SKM-1 (cell line): Measurements from ENCODE around the gene VKORC1.

ENCODE experiments used
- DNase-seq: peaks from one replicate; lab custom pipeline; 2025; ENCODE audit not compliant: unreplicated experiment; lab: John Stamatoyannopoulos, UW

Gene VKORC1

DNA sequence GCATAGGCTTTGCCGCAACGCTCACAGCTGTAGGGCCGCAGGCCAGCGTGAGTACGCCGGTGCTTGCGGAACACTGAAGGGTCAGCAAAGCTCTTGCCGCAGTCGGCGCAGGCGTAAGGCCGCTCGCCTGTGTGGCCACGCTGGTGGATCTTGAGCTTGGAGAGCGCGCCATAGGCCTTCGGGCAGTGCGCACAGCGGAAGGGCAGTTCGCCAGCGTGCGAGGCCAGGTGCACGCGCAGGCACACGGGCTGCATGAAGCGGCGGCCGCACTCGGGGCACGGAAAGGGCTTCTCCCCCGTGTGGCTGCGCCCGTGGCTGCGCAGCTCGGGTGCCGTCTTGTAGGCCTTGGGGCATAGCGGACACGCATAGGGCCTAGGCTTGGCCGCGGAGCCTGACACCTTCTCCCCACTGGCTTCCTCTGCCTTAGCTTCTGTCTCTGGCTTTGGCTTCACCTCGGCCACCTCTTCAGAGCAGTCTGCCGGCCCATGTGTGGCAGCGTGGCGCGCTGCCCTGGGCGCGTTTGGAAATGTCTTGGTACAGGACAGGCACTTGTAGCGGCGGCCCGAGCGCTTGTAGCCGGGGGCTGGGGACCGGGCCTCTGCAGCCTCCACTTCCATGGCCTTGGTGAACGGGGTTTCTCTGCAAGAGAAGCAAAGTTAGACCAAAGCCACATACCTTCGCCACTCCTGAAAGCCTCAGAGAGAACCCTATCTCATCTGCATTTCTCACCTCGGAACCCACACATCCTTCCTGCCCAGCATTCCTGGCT lies 30.6 kb downstream of the VKORC1 start:
- no peak for DNase-seq

GRCh38 chr16:31063495-31063842 lies 31.1 kb downstream of the VKORC1 start:
- DNase-seq: no peak

GRCh38 chr16:31061813-31062440 lies 32.7 kb downstream of the VKORC1 start:
- DNase-seq: no peak

- DNase-seq: no peak
Measured at GRCh38 chr16:31061126-31061812, 33.3 kb downstream of the VKORC1 start.

DNA sequence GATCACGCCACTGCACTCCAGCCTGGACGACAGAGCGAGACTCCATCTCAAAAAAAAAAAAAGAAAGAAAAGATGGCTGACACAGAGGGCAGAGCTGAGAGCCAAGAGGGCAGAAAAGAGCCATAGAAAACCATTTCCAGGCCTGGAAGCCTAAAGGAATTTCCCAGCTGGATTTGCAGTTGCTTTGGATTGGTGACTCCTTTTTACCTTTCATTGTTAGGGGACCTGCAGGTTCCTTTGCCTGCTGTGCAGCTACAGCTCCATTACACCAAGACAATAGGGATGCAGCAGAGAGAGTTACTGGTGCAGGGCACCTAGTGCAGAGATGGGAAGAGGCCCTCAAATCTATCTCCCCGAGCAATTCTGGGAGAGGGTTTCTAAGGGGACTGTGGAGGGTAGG lies 39.0 kb downstream of the VKORC1 start:
- DNase-seq: no peak

DNA sequence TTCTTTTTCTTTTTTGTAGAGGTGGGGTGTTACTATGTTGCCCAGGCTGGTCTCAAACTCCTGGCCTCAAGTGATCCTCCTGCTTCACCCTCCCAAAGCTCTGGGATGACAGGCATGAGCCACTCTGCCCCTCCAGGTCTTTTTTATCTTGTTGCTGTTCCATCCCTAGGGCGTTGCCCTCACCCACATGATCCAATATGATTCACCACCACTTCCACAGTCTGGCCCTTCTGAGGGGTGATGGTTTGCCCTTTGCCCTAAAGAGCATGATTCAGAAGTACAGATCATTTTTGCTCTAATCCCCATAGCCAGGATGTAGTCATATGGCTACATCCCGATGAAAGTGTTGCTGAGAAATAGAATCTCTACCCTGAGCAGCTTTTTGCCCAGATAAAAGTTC lies 42.5 kb downstream of the VKORC1 start:
- DNase-seq: no peak

DNA sequence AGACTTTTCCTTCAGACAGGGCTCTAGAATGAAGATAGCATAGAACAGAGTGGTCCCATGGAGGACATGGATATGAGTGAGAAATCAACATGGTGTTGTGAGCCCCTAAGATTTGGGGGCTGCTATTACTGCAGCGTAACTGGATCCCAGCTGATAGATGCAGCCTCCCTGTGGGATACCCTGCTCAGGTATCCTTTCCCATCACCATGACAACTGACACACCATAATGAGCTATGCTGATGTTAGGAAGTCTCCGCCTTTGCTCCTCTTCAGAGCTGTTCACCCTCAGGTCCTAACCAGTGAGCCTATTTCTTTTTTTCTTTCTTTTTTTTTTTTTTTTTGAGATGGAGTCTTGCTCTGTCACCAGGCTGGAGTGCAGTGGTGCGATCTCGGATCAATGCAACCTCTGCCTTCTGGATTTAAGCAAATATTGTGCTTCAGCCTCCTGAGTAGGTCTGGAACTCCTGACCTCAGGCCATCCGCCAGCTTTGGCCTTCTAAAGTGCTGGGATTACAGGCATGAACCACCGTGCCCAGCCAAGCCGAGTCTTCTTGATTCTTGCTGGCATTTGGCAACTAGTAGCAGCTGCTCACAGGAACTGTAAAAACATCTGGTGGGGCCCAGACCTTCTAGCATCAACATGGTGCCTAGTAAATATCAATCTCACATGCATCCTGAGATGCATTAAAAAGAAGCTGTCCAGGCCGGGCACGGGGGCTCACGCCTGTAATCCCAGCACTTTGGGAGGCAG lies 44.1 kb downstream of the VKORC1 start:
- no peak for DNase-seq

DNA sequence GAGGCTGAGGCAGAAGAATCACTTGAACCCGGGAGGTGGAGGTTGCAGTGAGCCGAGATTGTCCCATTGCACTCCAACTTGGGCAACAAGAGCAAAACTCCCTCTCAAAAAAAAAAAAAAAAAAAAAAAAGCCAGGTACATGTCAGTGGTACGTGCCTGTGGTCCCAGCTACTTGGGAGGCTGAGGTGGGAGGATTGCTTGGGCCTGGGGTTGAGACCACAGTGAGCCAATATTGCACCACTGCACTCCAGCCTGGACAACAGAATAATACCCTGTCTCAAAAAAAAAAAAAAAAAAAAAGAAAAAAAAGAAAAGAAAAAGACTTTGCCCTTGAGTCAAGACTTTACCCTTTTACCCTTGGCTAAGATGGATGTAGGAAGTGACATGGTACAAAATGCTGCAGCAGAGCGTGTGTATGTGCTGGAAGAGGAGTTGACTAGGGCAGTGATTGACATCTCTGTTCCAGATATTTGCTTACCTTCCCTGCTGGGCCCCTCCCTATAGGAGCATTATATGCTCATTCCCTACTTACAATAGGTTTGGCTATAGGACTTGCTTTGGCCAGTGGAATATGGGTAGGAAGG lies 50.6 kb downstream of the VKORC1 start:
- no peak for DNase-seq

DNA sequence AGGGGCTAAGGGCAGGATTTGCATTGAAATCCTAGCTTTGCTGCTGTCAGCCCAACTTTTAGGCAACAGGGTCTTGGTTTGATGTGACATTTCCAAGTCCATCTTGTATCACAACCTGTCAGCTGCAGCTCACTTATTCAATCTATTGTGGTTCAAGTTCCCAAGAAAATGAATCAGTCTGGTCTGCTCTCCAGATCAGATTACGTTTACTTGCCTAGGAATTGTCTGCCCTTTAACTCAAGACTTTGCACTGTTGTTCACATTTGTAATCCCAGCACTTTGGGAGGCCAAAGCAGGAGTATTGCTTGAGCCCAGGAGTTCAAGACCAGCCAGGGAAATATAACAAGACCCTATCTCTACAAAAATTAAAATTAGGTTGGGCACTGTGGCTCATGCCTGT lies 51.2 kb downstream of the VKORC1 start:
- DNase-seq: no peak

GRCh38 chr16:31042866-31043265 lies 51.7 kb downstream of the VKORC1 start:
- no peak for DNase-seq
